Measurements from ENCODE around the gene OBSCN. TPM values are rescaled to one million over a fixed set of nuclear protein-coding genes. Genes with fewer than 3 reads are reported as not detected.

The OBSCN gene
- total and polyA plus RNA-seq, 12 donors: 176 to 639 (median 407) TPM

GRCh38 chr1:228304225-228304624 is 96.4 kb downstream of the OBSCN start:
- no peak overlapping the region for H3K4me3 ChIP-seq
- H3K27ac ChIP-seq: no peak overlapping the region
- H3K36me3 ChIP-seq: peaks cover 0 to 84% (median 15%) of the 10 kb centered on the region in 9 donors
- H3K4me1 ChIP-seq: no peaks in the 10 kb centered on the region
- H3K9me3 ChIP-seq: peaks cover 0 to 28% (median 16%) of the 10 kb centered on the region in 11 donors
- WGBS, 2 donors: 83 to 87% methylated on average over 8 of the region's 8 CpGs
- ATAC-seq (no peak), DNase-seq (no peak)
- intact Hi-C loops (cut with DNase I): no loop called here
- TF ChIP-seq CTCF (IDR thresholded peaks at IDR 0.05): no peak
- H3K27me3 ChIP-seq: no peaks in the 10 kb centered on the region

GRCh38 chr1:228304766-228305395 is 97.0 kb downstream of the OBSCN start:
- peak in 1 of 2 donors; percentile 5 for DNase-seq
- H3K4me3 ChIP-seq: no peak overlapping the region
- peaks cover 0 to 82% (median 14%) of the 10 kb centered on the region in 9 donors for H3K36me3 ChIP-seq
- H3K27ac ChIP-seq: no peak overlapping the region
- no peaks in the 10 kb centered on the region for H3K27me3 ChIP-seq
- no peak for ATAC-seq
- H3K4me1 ChIP-seq: no peaks in the 10 kb centered on the region
- intact Hi-C loops (cut with DNase I): no loop called here
- peaks cover 0 to 28% (median 16%) of the 10 kb centered on the region in 11 donors for H3K9me3 ChIP-seq
- no peak for TF ChIP-seq CTCF (IDR thresholded peaks at IDR 0.05)
- WGBS, 2 donors: 82% methylated on average over 6 of the region's 6 CpGs

- H3K4me1 ChIP-seq: no peaks in the 10 kb centered on the region
- 83 to 87% methylated on average over 6 of the region's 6 CpGs for WGBS, 2 donors
- H3K27me3 ChIP-seq: no peaks in the 10 kb centered on the region
- H3K36me3 ChIP-seq: peaks cover 0 to 82% (median 10%) of the 10 kb centered on the region in 9 donors
- peaks cover 0 to 27% (median 16%) of the 10 kb centered on the region in 11 donors for H3K9me3 ChIP-seq
- DNase-seq: peak in 1 of 2 donors; percentile 2
- TF ChIP-seq CTCF (IDR thresholded peaks at IDR 0.05): no peak
- intact Hi-C loops (cut with DNase I): no loop called here
- no peak overlapping the region for H3K27ac ChIP-seq
- H3K4me3 ChIP-seq: no peak overlapping the region
- peak in 2 of 8 donors; percentile 2 to 3 for ATAC-seq
Observed at GRCh38 chr1:228305721-228306152, 97.9 kb downstream of the OBSCN start.

- ATAC-seq (peak in 3 of 8 donors; percentile 3 to 14 (median 12)), DNase-seq (peak in 1 of 2 donors; percentile 9)
- Histone ChIP-seq H3K4me3 (no peak overlapping the region), H3K27me3 (no peaks in the 10 kb centered on the region), H3K9me3 (peaks cover 0 to 19% (median 14%) of the 10 kb centered on the region in 11 donors), H3K4me1 (no peaks in the 10 kb centered on the region), H3K36me3 (peaks cover 0 to 82% (median 8%) of the 10 kb centered on the region in 9 donors), H3K27ac (no peak overlapping the region)
- 84 to 85% methylated on average over 35 of the region's 35 CpGs for WGBS, 2 donors
- intact Hi-C loops (cut with DNase I): no loop called here
- no peak for TF ChIP-seq CTCF (IDR thresholded peaks at IDR 0.05)
Observed at GRCh38 chr1:228306275-228307217, 98.7 kb downstream of the OBSCN start.
